Measurements from ENCODE around the gene GRIK2. TPM values are rescaled to one million over a fixed set of nuclear protein-coding genes. Genes with fewer than 3 reads are reported as not detected.

GRIK2 gene
- total RNA-seq, 2 donors from 2014 or later: 0.92 to 2.0 TPM

- Histone ChIP-seq H3K36me3 (no peaks in the 10 kb centered on the region), H3K4me3 (no peak overlapping the region), H3K9me3 (no peaks in the 10 kb centered on the region), H3K4me1 (ENCODE audit: control insufficient read depth in 1 of 2, low read depth in 2 of 2) (no peaks in the 10 kb centered on the region), H3K27me3 (replicated peaks; ENCODE audit: insufficient read depth) (no peaks in the 10 kb centered on the region), H3K27ac (no peak overlapping the region)
- DNase-seq (ENCODE audit: low spot score) (no peak), ATAC-seq (ENCODE audit: insufficient number of reproducible peaks, low FRiP score, low read depth) (no peak)
- no peak for TF ChIP-seq CTCF (IDR thresholded peaks at IDR 0.05)
These were observed 69.1 kb downstream of the GRIK2 start for GRCh38 chr6:101462576-101462975.

GRCh38 chr6:101465863-101466262 is 72.4 kb downstream of the GRIK2 start:
- no peak overlapping the region for H3K27ac ChIP-seq
- no peak for TF ChIP-seq CTCF (IDR thresholded peaks at IDR 0.05)
- ATAC-seq (ENCODE audit: insufficient number of reproducible peaks, low FRiP score, low read depth): no peak
- no peaks in the 10 kb centered on the region for H3K36me3 ChIP-seq
- DNase-seq (ENCODE audit: low spot score): no peak
- no peaks in the 10 kb centered on the region for H3K27me3 ChIP-seq (replicated peaks; ENCODE audit: insufficient read depth)
- H3K4me1 ChIP-seq (ENCODE audit: control insufficient read depth in 1 of 2, low read depth in 2 of 2): no peaks in the 10 kb centered on the region
- no peak overlapping the region for H3K4me3 ChIP-seq
- H3K9me3 ChIP-seq: no peaks in the 10 kb centered on the region

GRCh38 chr6:101477436-101477835 is 83.9 kb downstream of the GRIK2 start:
- H3K4me3 ChIP-seq: no peak overlapping the region
- no peaks in the 10 kb centered on the region for H3K36me3 ChIP-seq
- TF ChIP-seq CTCF (IDR thresholded peaks at IDR 0.05): no peak
- no peaks in the 10 kb centered on the region for H3K9me3 ChIP-seq
- no peaks in the 10 kb centered on the region for H3K4me1 ChIP-seq (ENCODE audit: control insufficient read depth in 1 of 2, low read depth in 2 of 2)
- no peak for ATAC-seq (ENCODE audit: insufficient number of reproducible peaks, low FRiP score, low read depth)
- no peak overlapping the region for H3K27ac ChIP-seq
- no peak for DNase-seq (ENCODE audit: low spot score)
- no peaks in the 10 kb centered on the region for H3K27me3 ChIP-seq (replicated peaks; ENCODE audit: insufficient read depth)

GRCh38 chr6:101478891-101479290 is 85.4 kb downstream of the GRIK2 start:
- no peak overlapping the region for H3K4me3 ChIP-seq
- no peaks in the 10 kb centered on the region for H3K4me1 ChIP-seq (ENCODE audit: control insufficient read depth in 1 of 2, low read depth in 2 of 2)
- no peaks in the 10 kb centered on the region for H3K9me3 ChIP-seq
- ATAC-seq (ENCODE audit: insufficient number of reproducible peaks, low FRiP score, low read depth) (no peak), DNase-seq (ENCODE audit: low spot score) (no peak)
- no peaks in the 10 kb centered on the region for H3K36me3 ChIP-seq
- TF ChIP-seq CTCF (IDR thresholded peaks at IDR 0.05): no peak
- no peaks in the 10 kb centered on the region for H3K27me3 ChIP-seq (replicated peaks; ENCODE audit: insufficient read depth)
- no peak overlapping the region for H3K27ac ChIP-seq

GRCh38 chr6:101482606-101483005 is 89.1 kb downstream of the GRIK2 start:
- no peak for TF ChIP-seq CTCF (IDR thresholded peaks at IDR 0.05)
- no peak for ATAC-seq (ENCODE audit: insufficient number of reproducible peaks, low FRiP score, low read depth)
- no peaks in the 10 kb centered on the region for H3K9me3 ChIP-seq
- no peaks in the 10 kb centered on the region for H3K36me3 ChIP-seq
- H3K4me3 ChIP-seq: no peak overlapping the region
- no peak for DNase-seq (ENCODE audit: low spot score)
- no peaks in the 10 kb centered on the region for H3K27me3 ChIP-seq (replicated peaks; ENCODE audit: insufficient read depth)
- no peak overlapping the region for H3K27ac ChIP-seq
- no peaks in the 10 kb centered on the region for H3K4me1 ChIP-seq (ENCODE audit: control insufficient read depth in 1 of 2, low read depth in 2 of 2)
